Right renal pelvis (tissue), 4 donors: ENCODE results near the gene MSMO1. TPM values are rescaled to one million over a fixed set of nuclear protein-coding genes. Genes with fewer than 3 reads are reported as not detected.
A peak's percentile ranks its signal among the peaks of the same experiment; 100 is the strongest.

ENCODE experiments used
- DNase-seq, 4 donors: peaks; one replicate each; pipeline ENCODE4 v3.0.0-alpha.2; 2013; ENCODE audit warnings: low read depth in 4 of 4, low spot score in 3 of 4, missing footprints in 1 of 4
- polyA plus RNA-seq, 4 donors: library from polyadenylated mRNA; unstranded; fragments of 120-200 nt; gene quantifications; one replicate each; pipeline ENCODE4 v1.2.1, GENCODE V29; 2013; ENCODE audit not compliant: insufficient read length in 4 of 4

MSMO1 gene
- polyA plus RNA-seq, 4 donors = 65.9 to 92.6 (median 79.9) TPM

- DNase-seq = no peak
These were observed 32.0 kb downstream of the MSMO1 start for GRCh38 chr4:165359506-165359905.

- no peak for DNase-seq
These were observed 32.7 kb downstream of the MSMO1 start for GRCh38 chr4:165360041-165360695.

DNA sequence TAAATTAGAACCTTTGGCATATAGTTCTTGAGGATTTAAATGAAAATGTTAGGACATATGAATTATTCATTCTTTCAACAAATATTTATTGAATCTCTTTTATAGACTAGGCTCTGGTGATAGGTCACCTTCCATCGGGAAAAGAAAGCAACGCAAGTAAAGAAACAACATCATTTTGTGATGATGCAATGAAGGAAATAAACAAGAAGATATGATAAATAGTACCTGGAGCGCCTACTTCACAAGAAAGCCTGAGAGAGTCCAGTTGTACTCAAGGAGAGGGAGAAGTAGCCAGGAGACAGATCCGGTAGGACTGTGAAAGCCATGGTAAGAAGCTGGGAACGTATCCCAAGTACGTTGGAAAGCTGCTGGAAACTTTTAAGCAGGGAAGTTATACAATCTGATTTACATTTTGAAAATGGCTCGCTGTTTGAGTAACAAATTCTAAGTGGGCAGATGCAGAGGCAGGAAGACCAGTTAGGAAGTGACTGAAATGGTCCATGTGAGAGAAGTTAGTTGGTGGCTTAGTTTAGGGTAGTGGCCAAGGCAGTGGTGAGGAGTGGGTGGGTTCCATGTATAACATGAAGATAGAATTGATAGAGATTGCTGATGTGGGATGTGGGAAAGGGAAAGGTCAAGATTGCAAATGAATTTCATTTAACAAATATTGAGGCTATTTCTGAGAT lies 33.7 kb downstream of the MSMO1 start:
- DNase-seq = no peak

GRCh38 chr4:165361810-165362209 lies 34.3 kb downstream of the MSMO1 start:
- DNase-seq = no peak

GRCh38 chr4:165364452-165365080 lies 37.1 kb downstream of the MSMO1 start:
- no peak for DNase-seq

- DNase-seq = no peak
These were observed 39.6 kb downstream of the MSMO1 start for GRCh38 chr4:165367040-165367439.

DNA sequence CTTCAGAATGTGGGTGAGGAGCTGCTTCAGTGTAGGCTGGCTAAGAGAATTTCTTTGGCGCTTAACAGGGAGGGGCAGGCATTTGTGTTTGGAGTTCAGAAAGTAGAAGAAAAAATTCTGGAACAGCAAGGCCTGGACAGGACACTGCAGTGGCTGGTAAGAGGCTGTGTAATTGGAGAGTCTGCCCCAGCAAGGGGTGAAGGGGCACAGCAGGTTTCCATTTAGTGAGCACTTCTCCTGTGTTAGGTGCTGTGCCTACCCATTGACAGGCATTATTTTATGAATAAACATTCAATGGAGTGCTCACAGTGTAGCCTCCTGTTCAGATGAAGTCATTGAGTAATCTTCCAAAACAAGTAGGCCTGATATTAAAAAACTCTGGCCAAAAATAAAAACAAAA lies 40.6 kb downstream of the MSMO1 start:
- no peak for DNase-seq

GRCh38 chr4:165368567-165368966 lies 41.1 kb downstream of the MSMO1 start:
- no peak for DNase-seq

- DNase-seq = no peak
These were observed 42.1 kb downstream of the MSMO1 start for GRCh38 chr4:165369522-165369921.

- no peak for DNase-seq
These were observed 43.1 kb downstream of the MSMO1 start for GRCh38 chr4:165370530-165370929.

- no peak for DNase-seq
These were observed 48.0 kb downstream of the MSMO1 start for GRCh38 chr4:165375465-165375864.

- no peak for DNase-seq
These were observed 50.9 kb downstream of the MSMO1 start for GRCh38 chr4:165378398-165378744.

DNA sequence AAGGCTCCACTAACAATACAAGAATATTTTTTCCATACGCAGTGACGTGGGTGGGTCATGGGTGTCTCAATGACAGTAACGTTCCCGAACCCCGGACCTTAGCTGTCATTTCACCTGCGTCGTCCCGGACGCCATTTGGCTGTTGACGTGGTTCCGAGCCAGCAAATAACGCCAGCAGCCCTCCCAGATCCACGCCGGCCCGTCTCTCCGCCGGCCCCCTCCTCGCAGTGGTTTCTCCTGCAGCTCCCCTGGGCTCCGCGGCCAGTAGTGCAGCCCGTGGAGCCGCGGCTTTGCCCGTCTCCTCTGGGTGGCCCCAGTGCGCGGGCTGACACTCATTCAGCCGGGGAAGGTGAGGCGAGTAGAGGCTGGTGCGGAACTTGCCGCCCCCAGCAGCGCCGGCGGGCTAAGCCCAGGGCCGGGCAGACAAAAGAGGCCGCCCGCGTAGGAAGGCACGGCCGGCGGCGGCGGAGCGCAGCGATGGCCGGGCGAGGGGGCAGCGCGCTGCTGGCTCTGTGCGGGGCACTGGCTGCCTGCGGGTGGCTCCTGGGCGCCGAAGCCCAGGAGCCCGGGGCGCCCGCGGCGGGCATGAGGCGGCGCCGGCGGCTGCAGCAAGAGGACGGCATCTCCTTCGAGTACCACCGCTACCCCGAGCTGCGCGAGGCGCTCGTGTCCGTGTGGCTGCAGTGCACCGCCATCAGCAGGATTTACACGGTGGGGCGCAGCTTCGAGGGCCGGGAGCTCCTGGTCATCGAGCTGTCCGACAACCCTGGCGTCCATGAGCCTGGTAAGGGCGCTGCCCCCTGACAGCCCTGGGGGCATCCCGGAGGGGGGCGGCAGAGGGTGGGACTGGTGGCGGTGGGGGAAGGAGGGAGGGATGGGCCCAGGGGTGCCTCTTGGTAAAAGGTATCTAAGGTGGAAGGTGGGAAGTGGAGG lies 51.5 kb downstream of the MSMO1 start, which contains the start of gene CPE:
Gene CPE (plus strand): TSS at position 264 of the 933 bp plus-strand sequence. CDS start 214 bp downstream, at position 478.
- peak in 3 of 4 donors; percentile 58 to 71 (median 65) for DNase-seq

DNA sequence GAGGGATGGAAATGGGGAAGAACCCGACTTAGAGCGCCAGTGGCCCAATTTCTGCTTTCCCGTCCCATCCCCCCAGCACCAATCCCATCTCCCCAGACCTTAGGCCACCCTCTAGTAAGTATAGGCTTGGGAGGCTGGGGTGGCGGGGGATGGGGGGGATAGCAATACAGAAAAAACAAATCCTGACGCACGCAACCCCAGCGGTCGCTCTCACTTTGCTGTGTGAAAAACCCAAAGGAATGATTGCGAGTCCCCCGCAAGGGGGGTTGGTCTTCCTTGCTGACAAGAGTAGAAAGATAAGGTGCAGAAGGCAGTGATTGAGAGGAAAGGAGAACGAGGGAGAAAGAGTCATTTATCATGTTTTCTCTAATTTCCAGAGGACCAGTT lies 52.2 kb downstream of the MSMO1 start:
- no peak for DNase-seq

- no peak for DNase-seq
These were observed 53.3 kb downstream of the MSMO1 start for GRCh38 chr4:165380805-165381204.

GRCh38 chr4:165381821-165382373 lies 54.4 kb downstream of the MSMO1 start:
- DNase-seq = no peak

GRCh38 chr4:165382640-165383039 lies 55.2 kb downstream of the MSMO1 start:
- DNase-seq = no peak

DNA sequence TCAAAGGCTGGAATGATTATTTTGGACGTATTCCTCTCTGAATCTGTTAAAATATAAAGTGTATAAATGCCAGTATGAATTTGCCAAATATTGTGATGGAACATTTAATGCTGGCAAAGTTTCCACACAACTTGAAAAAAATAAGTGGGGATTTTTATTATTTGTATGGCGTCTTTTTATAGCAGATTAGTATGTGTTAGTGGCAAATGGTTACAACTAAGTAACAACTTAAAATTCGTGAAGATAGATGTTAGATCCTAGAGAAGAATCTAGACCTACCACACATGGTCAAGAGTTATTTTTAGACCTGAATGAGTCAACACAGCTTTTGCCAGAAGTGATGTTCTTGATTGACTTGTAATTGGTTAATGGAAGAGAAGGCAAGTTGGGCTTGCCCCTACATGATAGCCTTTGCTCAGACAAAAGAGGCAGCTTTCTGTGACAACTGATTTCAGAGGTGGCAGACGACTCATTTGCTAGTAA lies 56.2 kb downstream of the MSMO1 start:
- no peak for DNase-seq

DNA sequence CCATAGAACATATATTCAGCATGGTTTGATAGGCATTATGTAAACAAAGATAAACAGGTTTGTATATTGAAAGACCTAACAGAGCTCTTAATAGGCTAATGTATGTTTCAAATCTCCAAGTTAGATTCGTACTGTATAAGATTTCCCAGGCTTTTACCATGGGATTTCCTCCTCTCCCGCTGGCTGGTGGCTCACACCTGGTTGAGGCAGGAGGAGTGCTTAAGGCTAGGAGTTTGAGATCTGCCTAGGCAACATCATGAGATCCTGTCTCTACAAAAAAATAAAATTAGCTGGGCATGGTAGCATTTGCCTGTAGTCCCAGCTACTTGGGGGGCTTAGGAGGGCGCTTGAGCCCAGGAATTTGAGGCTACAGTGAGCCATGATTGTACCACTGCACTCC lies 56.7 kb downstream of the MSMO1 start:
- DNase-seq = no peak

GRCh38 chr4:165384598-165384997 lies 57.1 kb downstream of the MSMO1 start:
- DNase-seq = no peak
